Loucy (cell line): ENCODE results near the gene MUC5AC.

Source experiments
- H2AFZ ChIP-seq: fragments of 200-600 bp; sonication (generic); 2 replicates; pipeline ENCODE4 v1.6.0; 2016; ENCODE audit warnings: antibody characterized with exemption, mild to moderate bottlenecking, low read length, moderate library complexity
- H3F3A ChIP-seq: fragments of 200-600 bp; 2 replicates; pipeline ENCODE4 v1.6.0; 2016; ENCODE audit warnings: antibody characterized with exemption, low read depth, mild to moderate bottlenecking
- H3K27me3 ChIP-seq: fragments of 200-600 bp; sonication (generic); 2 replicates; pipeline ENCODE4 v1.6.1; 2014; ENCODE audit warnings: low read length, mild to moderate bottlenecking; ENCODE audit not compliant: insufficient read depth, poor library complexity, severe bottlenecking
- H3K36me3 ChIP-seq: fragments of 200-600 bp; sonication (generic); 2 replicates; pipeline ENCODE4 v1.6.1; 2016; ENCODE audit warnings: low read length; ENCODE audit not compliant: insufficient read depth
- H3K4me1 ChIP-seq: fragments of 200-600 bp; sonication (generic); 2 replicates; pipeline ENCODE4 v1.5.1; 2014; ENCODE audit warnings: low read length, mild to moderate bottlenecking; ENCODE audit not compliant: insufficient read depth, poor library complexity, severe bottlenecking
- H3K4me2 ChIP-seq: fragments of 200-600 bp; sonication (generic); 2 replicates; pipeline ENCODE4 v1.6.0; 2014; ENCODE audit warnings: antibody characterized with exemption, low read length, low read depth, mild to moderate bottlenecking; ENCODE audit not compliant: poor library complexity, severe bottlenecking
- H3K4me3 ChIP-seq: fragments of 200-600 bp; sonication (generic); 2 replicates; pipeline ENCODE4 v1.5.1; 2014; ENCODE audit warnings: low read length, mild to moderate bottlenecking, mixed read lengths; ENCODE audit not compliant: poor library complexity, severe bottlenecking
- H3K79me2 ChIP-seq: fragments of 200-600 bp; sonication (generic); 2 replicates; pipeline ENCODE4 v1.6.1; 2014; ENCODE audit warnings: low read length; ENCODE audit not compliant: insufficient read depth
- H3K9ac ChIP-seq: fragments of 200-600 bp; sonication (generic); 2 replicates; pipeline ENCODE4 v1.6.0; 2014; ENCODE audit warnings: mild to moderate bottlenecking, low read depth, low read length, moderate library complexity; ENCODE audit not compliant: poor library complexity, severe bottlenecking
- H3K9me2 ChIP-seq: fragments of 200-600 bp; sonication (generic); replicated peaks from 2 replicates; pipeline ENCODE4 v1.6.1; 2016; ENCODE audit warnings: low read depth, low read length, mixed read lengths
- H3K9me3 ChIP-seq: fragments of 200-600 bp; sonication (generic); 2 replicates; pipeline ENCODE4 v1.6.1; 2014; ENCODE audit warnings: mild to moderate bottlenecking, antibody characterized with exemption, low read length, low read depth; ENCODE audit not compliant: insufficient read depth
- H4K20me1 ChIP-seq: fragments of 200-600 bp; sonication (generic); 2 replicates; pipeline ENCODE4 v1.6.0; 2014; ENCODE audit warnings: antibody characterized with exemption, low read length, mild to moderate bottlenecking; ENCODE audit not compliant: insufficient read depth, poor library complexity, severe bottlenecking
- EZH2phosphoT487 ChIP-seq: fragments of 200-600 bp; IDR thresholded peaks from 2 replicates; pipeline ENCODE4 v1.6.1; 2018; ENCODE audit warnings: antibody characterized with exemption, mild to moderate bottlenecking, moderate library complexity, borderline replicate concordance
- TF ChIP-seq, protein P1 (sequence below): fragments of 200-600 bp; sonication (generic); conservative IDR thresholded peaks from 2 replicates; pipeline ENCODE4 v1.5.1; 2014; ENCODE audit warnings: mild to moderate bottlenecking, antibody characterized with exemption, low read length

The MUC5AC gene

DNA sequence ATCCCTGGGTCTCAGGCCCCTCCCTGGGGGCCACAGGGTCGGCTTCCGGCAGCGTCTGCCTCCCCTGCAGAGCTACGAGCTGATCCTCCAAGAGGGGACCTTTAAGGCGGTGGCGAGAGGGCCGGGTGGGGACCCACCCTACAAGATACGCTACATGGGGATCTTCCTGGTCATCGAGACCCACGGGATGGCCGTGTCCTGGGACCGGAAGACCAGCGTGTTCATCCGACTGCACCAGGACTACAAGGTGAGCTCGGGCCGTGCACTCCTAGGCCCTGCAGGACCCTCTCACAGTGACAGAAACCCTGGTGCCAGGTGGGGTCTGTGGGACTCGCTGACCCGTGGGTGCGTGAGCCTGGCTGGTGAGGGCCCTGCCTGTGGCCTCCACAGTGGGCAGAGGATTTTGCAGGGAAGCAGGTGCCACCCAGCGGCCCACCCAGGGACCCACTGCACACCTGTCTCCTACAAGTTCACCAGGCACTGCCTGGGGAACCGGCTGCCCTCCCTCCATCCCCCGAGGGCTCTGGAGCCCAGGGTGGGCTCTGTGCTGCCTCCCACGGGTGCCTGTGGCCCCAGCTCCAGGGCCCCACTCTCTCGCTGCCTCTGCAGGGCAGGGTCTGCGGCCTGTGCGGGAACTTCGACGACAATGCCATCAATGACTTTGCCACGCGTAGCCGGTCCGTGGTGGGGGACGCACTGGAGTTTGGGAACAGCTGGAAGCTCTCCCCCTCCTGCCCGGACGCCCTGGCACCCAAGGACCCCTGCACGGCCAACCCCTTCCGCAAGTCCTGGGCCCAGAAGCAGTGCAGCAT, 78.8 kb downstream of the MUC5AC start:
- Histone ChIP-seq H3F3A (no peaks in the 10 kb centered on the region), H3K4me1 (no peaks in the 10 kb centered on the region), H2AFZ (no peak overlapping the region), H3K9me2 (no peaks in the 10 kb centered on the region), H3K9me3 (peaks cover 12% of the 10 kb centered on the region; the same call in 1 of the 2 replicates), H3K4me2 (no peak overlapping the region), H4K20me1 (no peaks in the 10 kb centered on the region), H3K9ac (no peak overlapping the region), H3K27me3 (no peaks in the 10 kb centered on the region), H3K36me3 (no peaks in the 10 kb centered on the region), H3K79me2 (no peaks in the 10 kb centered on the region), H3K4me3 (no peak overlapping the region)
- TF ChIP-seq EZH2phosphoT487, result no peak
- TF ChIP-seq, protein P1, sequence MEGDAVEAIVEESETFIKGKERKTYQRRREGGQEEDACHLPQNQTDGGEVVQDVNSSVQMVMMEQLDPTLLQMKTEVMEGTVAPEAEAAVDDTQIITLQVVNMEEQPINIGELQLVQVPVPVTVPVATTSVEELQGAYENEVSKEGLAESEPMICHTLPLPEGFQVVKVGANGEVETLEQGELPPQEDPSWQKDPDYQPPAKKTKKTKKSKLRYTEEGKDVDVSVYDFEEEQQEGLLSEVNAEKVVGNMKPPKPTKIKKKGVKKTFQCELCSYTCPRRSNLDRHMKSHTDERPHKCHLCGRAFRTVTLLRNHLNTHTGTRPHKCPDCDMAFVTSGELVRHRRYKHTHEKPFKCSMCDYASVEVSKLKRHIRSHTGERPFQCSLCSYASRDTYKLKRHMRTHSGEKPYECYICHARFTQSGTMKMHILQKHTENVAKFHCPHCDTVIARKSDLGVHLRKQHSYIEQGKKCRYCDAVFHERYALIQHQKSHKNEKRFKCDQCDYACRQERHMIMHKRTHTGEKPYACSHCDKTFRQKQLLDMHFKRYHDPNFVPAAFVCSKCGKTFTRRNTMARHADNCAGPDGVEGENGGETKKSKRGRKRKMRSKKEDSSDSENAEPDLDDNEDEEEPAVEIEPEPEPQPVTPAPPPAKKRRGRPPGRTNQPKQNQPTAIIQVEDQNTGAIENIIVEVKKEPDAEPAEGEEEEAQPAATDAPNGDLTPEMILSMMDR, result no peak

DNA sequence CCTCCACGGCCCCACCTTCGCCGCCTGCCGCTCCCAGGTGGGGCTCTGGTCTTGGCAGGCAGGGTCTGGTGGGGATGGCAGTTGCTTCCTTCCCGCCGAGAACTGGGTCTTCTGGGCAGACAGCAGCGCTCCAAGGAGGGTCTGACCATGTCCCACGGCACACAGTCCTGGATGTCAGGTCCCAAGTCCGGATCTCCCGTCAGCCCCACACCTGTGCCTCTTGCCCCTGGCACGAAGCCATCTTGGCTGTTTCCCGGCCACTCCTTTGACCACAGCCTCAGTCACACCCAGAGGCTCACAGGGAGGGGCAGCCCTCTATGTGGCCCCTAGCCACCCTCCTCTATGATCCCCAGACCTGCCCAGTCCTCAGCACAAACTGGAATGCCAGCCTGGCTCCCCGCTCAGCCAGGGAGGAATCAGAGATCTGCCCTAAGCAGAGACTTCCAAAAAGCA, 79.4 kb downstream of the MUC5AC start:
- Histone ChIP-seq H2AFZ (no peak overlapping the region), H4K20me1 (no peaks in the 10 kb centered on the region), H3F3A (no peaks in the 10 kb centered on the region), H3K4me3 (no peak overlapping the region), H3K4me2 (no peak overlapping the region), H3K9me2 (no peaks in the 10 kb centered on the region), H3K4me1 (no peaks in the 10 kb centered on the region), H3K36me3 (no peaks in the 10 kb centered on the region), H3K9ac (no peak overlapping the region), H3K9me3 (peaks cover 12% of the 10 kb centered on the region; the same call in 1 of the 2 replicates), H3K79me2 (no peaks in the 10 kb centered on the region), H3K27me3 (no peaks in the 10 kb centered on the region)
- TF ChIP-seq EZH2phosphoT487, result no peak
- TF ChIP-seq, protein P1, result no peak

DNA sequence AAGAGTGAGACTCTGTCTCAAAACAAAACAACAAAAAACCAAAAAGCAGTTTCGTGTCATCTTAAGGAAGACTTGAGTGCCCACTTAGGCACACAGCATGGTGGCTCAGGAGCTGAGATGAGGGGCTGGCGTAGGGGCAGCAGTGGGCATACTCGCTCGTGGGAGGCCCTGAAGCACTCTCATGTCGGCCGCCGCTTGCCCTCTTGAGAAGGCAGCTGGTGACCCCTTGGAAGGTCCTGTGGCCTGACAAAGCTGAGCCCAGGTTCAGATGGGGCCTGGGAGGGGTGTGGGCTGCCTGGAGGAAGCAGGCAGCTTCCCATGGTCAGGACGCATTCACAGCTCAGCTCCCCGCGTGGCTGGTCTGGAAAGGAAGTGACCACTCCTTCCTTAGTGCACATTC, 80.1 kb downstream of the MUC5AC start:
- Histone ChIP-seq H4K20me1 (no peaks in the 10 kb centered on the region), H3K4me1 (no peaks in the 10 kb centered on the region), H3K9ac (no peak overlapping the region), H3F3A (no peaks in the 10 kb centered on the region), H3K9me2 (no peaks in the 10 kb centered on the region), H2AFZ (no peak overlapping the region), H3K4me3 (no peak overlapping the region), H3K27me3 (no peaks in the 10 kb centered on the region), H3K79me2 (no peaks in the 10 kb centered on the region), H3K9me3 (peaks cover 12% of the 10 kb centered on the region; the same call in 1 of the 2 replicates), H3K4me2 (no peak overlapping the region), H3K36me3 (no peaks in the 10 kb centered on the region)
- TF ChIP-seq EZH2phosphoT487, result no peak
- TF ChIP-seq, protein P1, result no peak
